DOHH2 (cell line): ENCODE measurements around the gene BCL2.

ENCODE experiments used
- EZH2phosphoT487 ChIP-seq: fragments of 200-600 bp; sonication (generic); IDR thresholded peaks from 2 replicates; pipeline ENCODE4 v1.6.1; 2017; ENCODE audit warnings: borderline replicate concordance, mild to moderate bottlenecking, antibody characterized with exemption, low read length, moderate library complexity, mixed read lengths
- TF ChIP-seq, protein P1 (sequence below): fragments of 200-600 bp; sonication (generic); IDR thresholded peaks from one replicate; pipeline ENCODE4 v1.5.1; 2014; ENCODE audit warnings: antibody characterized with exemption, mild to moderate bottlenecking, low read depth, low read length; ENCODE audit not compliant: poor library complexity, severe bottlenecking

DNA sequence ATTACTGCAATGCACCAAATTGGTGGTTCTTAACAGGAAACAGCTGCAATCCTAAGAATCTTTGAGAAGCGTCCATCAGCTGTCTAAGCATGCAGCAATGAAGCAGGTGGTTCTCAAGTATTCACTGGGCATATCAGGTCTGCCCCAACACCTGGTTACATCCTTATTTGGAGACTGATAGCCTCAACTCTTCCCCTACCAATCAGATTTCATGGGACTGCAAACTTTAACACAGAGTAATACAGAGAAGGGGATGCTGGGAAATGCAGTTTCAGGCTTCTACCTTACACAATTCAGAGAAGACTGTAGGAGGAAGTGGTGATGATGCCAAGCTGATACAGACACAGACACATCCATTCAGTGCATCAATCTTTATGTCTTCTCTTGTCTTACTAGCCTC lies 240.5 kb downstream of the BCL2 start:
- TF ChIP-seq, protein P1, sequence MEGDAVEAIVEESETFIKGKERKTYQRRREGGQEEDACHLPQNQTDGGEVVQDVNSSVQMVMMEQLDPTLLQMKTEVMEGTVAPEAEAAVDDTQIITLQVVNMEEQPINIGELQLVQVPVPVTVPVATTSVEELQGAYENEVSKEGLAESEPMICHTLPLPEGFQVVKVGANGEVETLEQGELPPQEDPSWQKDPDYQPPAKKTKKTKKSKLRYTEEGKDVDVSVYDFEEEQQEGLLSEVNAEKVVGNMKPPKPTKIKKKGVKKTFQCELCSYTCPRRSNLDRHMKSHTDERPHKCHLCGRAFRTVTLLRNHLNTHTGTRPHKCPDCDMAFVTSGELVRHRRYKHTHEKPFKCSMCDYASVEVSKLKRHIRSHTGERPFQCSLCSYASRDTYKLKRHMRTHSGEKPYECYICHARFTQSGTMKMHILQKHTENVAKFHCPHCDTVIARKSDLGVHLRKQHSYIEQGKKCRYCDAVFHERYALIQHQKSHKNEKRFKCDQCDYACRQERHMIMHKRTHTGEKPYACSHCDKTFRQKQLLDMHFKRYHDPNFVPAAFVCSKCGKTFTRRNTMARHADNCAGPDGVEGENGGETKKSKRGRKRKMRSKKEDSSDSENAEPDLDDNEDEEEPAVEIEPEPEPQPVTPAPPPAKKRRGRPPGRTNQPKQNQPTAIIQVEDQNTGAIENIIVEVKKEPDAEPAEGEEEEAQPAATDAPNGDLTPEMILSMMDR: no peak
- TF ChIP-seq EZH2phosphoT487: no peak
